Measurements from ENCODE around the gene TMUB1. TPM values are rescaled to one million over a fixed set of nuclear protein-coding genes. Genes with fewer than 3 reads are reported as not detected.

Gene TMUB1
- total RNA-seq, 1 donor from 2014 or later, result 30.1 TPM

DNA sequence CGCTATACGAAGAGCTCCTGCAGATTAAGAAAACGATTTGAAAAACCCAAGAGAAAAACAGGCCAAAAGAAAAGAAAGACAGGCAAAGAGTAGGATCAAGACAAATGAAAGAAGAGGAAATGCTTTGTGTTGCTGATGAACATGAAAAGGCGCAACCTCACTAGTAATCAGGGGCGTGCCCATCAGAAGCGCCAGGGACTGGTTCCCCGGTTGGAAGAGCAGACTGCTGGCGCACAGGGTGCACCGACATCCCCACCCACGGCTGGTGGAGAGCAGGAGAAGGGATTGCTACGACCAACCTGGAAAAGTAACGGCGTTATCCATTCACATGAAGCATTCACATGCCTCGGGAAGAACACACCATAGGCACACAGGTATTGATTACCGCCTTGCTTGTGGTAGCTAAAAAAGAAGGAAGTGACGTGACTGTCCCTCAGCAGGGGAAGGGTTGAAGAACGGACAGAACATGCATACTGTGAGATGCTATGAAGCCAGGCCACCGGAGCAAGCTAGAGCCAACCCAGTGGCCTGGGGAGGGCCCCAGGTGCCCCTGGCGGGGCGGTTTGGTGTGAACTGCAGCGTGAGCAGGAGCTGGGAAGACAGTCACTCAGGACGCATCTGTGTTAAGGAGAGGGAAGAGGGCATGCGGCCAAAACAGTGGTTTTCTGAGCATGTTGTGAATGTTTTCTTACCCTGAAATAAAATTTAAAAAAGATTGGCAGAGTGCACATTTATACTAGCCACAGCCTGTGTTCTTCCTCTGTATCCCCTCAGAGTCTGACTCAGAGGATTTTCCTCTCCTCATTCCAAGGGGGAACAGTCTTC, 21.3 kb upstream of the TMUB1 start:
- H3K9me3 ChIP-seq (replicated peaks), result no peaks in the 10 kb centered on the region
- no peak overlapping the region for H3K4me3 ChIP-seq
- TF ChIP-seq, protein P1, sequence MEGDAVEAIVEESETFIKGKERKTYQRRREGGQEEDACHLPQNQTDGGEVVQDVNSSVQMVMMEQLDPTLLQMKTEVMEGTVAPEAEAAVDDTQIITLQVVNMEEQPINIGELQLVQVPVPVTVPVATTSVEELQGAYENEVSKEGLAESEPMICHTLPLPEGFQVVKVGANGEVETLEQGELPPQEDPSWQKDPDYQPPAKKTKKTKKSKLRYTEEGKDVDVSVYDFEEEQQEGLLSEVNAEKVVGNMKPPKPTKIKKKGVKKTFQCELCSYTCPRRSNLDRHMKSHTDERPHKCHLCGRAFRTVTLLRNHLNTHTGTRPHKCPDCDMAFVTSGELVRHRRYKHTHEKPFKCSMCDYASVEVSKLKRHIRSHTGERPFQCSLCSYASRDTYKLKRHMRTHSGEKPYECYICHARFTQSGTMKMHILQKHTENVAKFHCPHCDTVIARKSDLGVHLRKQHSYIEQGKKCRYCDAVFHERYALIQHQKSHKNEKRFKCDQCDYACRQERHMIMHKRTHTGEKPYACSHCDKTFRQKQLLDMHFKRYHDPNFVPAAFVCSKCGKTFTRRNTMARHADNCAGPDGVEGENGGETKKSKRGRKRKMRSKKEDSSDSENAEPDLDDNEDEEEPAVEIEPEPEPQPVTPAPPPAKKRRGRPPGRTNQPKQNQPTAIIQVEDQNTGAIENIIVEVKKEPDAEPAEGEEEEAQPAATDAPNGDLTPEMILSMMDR (IDR thresholded peaks at IDR 0.05; ENCODE audit: borderline replicate concordance), result no peak
- H3K4me1 ChIP-seq, result peaks cover 42% of the 10 kb centered on the region
- peaks cover 4% of the 10 kb centered on the region for H3K36me3 ChIP-seq
- DNase-seq, result no peak
- H3K27ac ChIP-seq (replicated peaks), result no peak overlapping the region
- intact Hi-C loops (cut with micrococcal nuclease), result loop anchor here (10.0 kb wide), 1 partner anchor 70 kb away; no protein-coding TSS in a partner anchor
- H3K27me3 ChIP-seq (ENCODE audit: low read depth), result no peaks in the 10 kb centered on the region

DNA sequence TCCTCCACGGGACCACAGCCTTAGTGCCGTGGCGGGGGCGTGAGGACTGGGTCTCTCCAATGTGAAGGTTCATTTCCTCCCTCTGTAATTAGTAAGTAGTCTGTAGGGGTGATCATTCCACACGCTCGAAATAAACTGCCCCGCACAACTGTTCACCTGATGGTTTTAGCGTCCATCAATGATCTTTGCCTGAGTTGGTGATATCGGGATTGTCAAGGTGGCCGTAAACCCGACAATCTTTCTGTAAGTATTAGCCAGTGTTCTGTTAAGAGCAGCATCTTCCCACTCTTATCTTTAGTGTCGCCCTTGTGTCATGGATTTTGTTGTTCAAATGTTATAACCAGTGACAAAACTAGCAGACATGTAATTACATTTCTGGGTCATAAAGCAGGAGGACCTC, 20.7 kb upstream of the TMUB1 start:
- H3K4me3 ChIP-seq, result no peak overlapping the region
- intact Hi-C loops (cut with micrococcal nuclease), result loop anchor here (10.0 kb wide), 1 partner anchor 69 kb away; no protein-coding TSS in a partner anchor
- H3K27ac ChIP-seq (replicated peaks), result no peak overlapping the region
- H3K9me3 ChIP-seq (replicated peaks), result no peaks in the 10 kb centered on the region
- no peaks in the 10 kb centered on the region for H3K27me3 ChIP-seq (ENCODE audit: low read depth)
- H3K4me1 ChIP-seq, result peaks cover 46% of the 10 kb centered on the region
- H3K36me3 ChIP-seq, result peaks cover 4% of the 10 kb centered on the region
- no peak for DNase-seq
- TF ChIP-seq, protein P1 (IDR thresholded peaks at IDR 0.05; ENCODE audit: borderline replicate concordance), result no peak

DNA sequence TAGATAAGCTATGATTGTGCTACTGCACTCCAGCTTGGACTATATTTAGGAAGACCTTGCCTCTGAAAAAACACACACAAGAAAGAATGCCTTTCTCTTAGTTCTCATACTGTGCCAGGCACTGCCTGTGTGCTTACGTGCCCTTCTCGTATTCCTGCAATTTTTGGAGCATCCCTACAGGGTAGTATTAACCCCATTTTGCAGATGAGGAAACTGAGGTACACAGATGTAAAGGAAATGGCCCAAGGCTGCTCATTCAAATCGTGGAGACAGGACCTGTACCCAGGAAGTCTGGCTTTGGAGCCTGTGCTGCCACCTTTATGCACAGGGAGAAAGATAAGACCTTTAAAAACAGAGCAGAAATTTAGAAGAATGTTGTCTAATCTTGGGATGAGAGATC, 19.7 kb upstream of the TMUB1 start:
- intact Hi-C loops (cut with micrococcal nuclease), result loop anchor here (10.0 kb wide), 1 partner anchor 68 kb away; no protein-coding TSS in a partner anchor
- H3K4me3 ChIP-seq, result no peak overlapping the region

GRCh38 chr7:151101621-151102396, 18.5 kb upstream of the TMUB1 start:
- no peaks in the 10 kb centered on the region for H3K9me3 ChIP-seq (replicated peaks)
- peak overlapping the region; percentile 8 for H3K27ac ChIP-seq (replicated peaks)
- H3K4me3 ChIP-seq, result no peak overlapping the region
- H3K27me3 ChIP-seq (ENCODE audit: low read depth), result no peaks in the 10 kb centered on the region
- no peak for DNase-seq
- intact Hi-C loops (cut with micrococcal nuclease), result loop anchor here (10.0 kb wide), 1 partner anchor 67 kb away; no protein-coding TSS in a partner anchor
- TF ChIP-seq, protein P1 (IDR thresholded peaks at IDR 0.05; ENCODE audit: borderline replicate concordance), result no peak
- H3K4me1 ChIP-seq, result peaks cover 56% of the 10 kb centered on the region
- peaks cover 4% of the 10 kb centered on the region for H3K36me3 ChIP-seq

More for the DNA sequence above, 19.7 kb upstream of the TMUB1 start:
- peaks cover 4% of the 10 kb centered on the region for H3K36me3 ChIP-seq
- no peak overlapping the region for H3K27ac ChIP-seq (replicated peaks)
- no peak for DNase-seq
- H3K9me3 ChIP-seq (replicated peaks), result no peaks in the 10 kb centered on the region
- TF ChIP-seq, protein P1 (IDR thresholded peaks at IDR 0.05; ENCODE audit: borderline replicate concordance), result no peak
- peaks cover 49% of the 10 kb centered on the region for H3K4me1 ChIP-seq
- no peaks in the 10 kb centered on the region for H3K27me3 ChIP-seq (ENCODE audit: low read depth)

DNA sequence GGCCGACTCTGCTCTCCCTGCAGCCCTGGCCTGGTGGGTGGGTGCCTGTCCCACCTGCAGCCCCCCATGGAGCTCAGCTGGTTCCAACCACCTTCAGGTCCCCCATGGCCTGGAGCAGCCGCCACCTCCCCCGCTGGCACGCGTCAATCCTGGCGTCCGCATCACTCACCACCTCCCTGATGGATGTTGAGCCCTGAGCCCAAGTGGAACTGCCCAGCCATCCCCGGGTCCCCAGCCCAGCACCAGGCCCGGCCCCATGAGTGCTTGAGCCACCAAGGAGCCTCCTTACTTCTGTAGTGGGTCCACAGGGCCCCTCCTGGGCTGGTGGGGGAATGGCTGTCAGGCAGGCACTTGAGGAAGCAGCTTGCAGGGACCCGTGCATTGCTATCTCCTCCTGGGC, 17.6 kb upstream of the TMUB1 start:
- TF ChIP-seq, protein P1 (IDR thresholded peaks at IDR 0.05; ENCODE audit: borderline replicate concordance), result no peak
- Histone ChIP-seq H3K4me1 (peaks cover 56% of the 10 kb centered on the region), H3K27me3 (ENCODE audit: low read depth) (no peaks in the 10 kb centered on the region), H3K9me3 (replicated peaks) (no peaks in the 10 kb centered on the region), H3K36me3 (no peaks in the 10 kb centered on the region), H3K4me3 (no peak overlapping the region), H3K27ac (replicated peaks) (no peak overlapping the region)
- intact Hi-C loops (cut with micrococcal nuclease), result loop anchor here (10.0 kb wide), 1 partner anchor 66 kb away; no protein-coding TSS in a partner anchor
- no peak for DNase-seq

All from left ventricle myocardium inferior (tissue), 1 donor.